Left renal cortex interstitium (tissue), 4 donors: ENCODE data around the gene LRP1. TPM values are rescaled to one million over a fixed set of nuclear protein-coding genes. Genes with fewer than 3 reads are reported as not detected.
A peak's percentile ranks its signal among the peaks of the same experiment; 100 is the strongest.

Source experiments
- DNase-seq, 4 donors: peaks; one replicate each; pipeline ENCODE4 v3.0.0-alpha.2; 2013; ENCODE audit warnings: low read depth in 4 of 4, low spot score in 2 of 4, missing footprints in 1 of 4
- polyA plus RNA-seq, 4 donors: library from polyadenylated mRNA; unstranded; fragments of 120-200 nt; gene quantifications; one replicate each; pipeline ENCODE4 v1.2.1, GENCODE V29; 2013; ENCODE audit not compliant: insufficient read length in 4 of 4

Gene LRP1
- polyA plus RNA-seq, 4 donors: 60.8 to 93.7 (median 83.9) TPM

DNA sequence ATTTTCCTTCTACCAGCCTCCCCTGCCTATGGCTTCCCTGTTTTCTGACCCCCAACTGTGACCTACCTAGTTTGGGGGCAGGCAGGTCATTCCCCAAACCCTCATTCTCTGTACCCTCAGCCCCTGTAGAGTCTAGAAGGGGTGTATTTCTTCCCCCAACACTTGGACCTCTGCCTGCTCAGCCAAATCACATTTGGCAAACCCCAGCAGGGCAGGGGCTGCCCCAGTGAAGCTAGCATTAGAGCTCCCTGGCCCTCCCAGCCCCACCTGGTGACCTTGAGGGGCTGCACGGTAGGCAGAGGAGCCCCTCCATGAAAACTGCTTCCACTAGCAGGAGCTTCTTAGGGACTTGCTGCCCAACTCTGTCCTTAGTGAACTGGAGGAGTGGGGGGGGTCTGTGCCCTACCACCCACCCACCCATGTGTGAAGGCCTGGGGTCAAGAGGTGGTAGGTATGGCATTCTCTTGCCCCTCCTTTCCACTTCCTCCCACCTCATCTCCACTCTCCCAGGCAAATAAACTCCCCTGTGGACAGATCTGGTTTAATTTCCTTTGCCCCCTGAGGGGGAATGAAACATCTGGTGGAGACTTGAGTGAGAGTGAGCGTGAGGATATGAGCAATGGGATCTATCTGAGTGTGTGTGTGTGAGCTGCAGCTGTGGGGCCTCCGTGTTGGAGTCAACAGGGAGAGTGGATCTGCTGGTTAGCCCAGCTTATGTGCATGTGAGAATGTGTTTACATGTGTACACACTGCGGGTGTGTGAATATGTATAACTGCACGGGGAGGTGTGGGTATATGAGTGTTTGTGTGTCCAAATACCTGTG, 90.0 kb downstream of the LRP1 start:
- no peak for DNase-seq

DNA sequence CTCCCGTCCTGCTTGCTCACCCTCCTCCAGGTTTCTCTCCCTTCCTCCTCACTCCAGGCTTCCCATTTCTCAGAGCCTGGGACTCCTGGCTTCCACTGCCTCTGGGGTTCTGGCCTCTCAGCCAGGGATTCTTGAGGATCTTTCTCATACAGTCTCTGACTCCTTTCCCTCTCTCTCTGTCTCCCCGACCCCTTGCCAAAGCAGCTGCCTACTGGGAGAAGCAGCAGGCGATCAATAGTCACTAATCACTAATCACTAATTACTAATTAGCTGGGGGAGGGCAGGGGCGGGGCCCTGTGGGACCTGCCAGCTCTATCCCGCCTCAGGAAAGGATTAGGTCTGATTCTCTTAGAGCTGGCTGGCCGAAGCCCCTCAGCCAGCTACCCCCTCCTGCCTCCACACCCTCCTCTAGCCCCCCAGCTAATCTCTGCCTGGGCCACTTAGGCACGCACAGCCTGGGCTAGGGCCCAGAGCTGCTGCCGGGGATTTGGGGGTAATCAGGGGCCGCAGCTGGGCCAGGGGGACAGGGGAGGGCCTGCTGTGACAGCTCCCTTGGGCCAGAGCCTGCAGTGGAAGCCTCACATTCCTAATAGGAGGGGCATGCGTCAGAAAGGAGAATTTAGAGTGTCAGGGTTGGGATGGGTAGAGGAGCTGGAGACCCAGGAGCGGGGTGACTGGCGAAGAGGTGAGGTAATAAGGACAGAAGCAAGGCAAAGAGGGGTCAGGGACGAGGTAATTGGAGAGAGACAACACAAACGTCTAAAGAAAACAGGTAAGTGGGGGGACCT, 91.1 kb downstream of the LRP1 start:
- DNase-seq: no peak

DNA sequence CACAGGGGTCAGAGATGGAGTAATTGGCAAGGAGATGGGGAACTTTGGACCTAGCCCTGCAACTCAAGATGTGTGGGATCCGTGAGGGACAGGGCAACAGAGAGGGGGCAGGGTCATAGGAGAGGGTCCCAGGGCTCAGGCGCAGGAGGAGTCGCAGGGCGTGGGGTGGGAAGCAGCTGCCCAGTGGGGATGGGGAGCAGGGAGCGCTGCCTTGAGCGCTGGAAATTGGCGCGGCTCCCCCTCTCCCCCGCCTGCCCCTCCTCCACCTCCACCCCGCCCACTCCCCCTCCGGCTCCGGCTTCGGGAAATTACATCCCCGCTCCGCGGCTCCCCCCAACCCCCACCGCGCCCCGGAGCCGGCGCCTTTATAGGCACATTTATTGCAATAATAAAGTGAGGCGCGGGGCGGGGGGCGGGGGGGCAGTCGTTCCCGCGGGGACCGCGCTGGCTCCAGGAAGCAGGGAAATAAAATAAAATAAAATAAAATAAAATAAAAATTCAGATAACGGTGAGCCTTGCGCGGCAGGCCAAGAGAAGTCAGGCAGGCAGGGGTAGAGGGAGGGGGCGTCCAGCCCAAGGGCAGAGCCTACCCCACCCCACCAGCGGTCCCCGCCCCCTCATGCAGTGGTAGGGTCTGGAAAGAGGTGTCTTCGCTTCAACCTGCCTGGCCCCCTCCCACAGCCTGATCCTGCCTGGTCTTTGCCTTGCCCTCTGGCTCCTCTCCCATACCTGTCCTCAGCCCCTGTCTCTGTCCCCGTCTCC, 91.9 kb downstream of the LRP1 start:
- DNase-seq: no peak

DNA sequence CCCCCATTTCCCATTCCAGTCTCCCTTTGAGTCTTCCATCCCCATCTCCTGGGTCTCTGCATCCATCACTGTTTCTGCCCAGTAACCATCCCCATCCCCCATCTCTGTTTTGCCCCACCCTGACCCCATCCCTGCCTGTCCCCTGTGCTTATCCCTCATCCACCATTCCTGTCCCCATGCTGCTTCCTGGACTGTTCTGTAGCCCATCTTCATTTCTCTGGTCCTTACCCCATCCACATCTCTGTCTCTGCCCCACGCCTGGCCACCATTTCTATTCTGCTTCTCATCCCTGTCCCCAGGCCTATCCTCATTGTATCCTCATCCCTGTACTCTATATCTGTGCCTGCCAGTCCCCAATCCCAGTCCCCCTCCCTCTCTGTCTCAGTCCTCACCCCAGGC, 92.5 kb downstream of the LRP1 start:
- DNase-seq: no peak

DNA sequence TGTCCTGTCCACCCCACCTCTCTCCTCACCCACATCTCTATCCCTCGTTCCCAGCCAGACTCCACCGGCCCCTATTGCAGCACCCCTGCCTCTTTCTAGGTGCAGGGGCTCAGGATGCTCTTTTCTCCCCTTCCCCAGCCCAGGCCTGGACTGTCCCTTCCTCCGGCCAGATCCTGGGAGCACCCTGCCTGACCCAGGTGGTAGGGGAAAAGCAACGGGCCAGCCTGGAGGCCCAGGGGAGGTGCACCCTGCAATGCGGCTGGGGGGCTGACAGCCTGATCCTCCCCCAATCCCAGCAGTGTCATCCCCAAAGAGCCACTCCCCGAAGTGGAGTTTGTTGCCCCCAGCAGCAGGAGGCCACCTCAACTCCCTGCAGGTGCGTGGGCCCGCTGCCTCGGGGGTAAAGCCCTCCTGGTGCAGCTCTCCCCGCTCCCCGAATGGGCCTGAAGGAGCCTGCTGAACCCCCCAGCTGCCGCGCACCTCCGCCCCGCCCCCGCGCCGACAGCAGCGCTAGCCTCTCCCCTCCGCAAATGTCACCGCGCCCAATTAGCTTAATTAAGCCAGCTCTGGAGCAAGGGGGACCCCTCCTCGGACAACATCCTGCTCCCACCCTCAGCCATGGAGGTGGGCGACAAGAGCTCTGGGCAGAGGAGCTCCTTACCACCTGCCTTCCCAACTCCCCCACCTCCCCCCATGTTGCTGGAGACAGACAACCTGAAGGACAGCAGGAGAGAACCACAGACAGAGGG, 93.1 kb downstream of the LRP1 start:
- DNase-seq: no peak

DNA sequence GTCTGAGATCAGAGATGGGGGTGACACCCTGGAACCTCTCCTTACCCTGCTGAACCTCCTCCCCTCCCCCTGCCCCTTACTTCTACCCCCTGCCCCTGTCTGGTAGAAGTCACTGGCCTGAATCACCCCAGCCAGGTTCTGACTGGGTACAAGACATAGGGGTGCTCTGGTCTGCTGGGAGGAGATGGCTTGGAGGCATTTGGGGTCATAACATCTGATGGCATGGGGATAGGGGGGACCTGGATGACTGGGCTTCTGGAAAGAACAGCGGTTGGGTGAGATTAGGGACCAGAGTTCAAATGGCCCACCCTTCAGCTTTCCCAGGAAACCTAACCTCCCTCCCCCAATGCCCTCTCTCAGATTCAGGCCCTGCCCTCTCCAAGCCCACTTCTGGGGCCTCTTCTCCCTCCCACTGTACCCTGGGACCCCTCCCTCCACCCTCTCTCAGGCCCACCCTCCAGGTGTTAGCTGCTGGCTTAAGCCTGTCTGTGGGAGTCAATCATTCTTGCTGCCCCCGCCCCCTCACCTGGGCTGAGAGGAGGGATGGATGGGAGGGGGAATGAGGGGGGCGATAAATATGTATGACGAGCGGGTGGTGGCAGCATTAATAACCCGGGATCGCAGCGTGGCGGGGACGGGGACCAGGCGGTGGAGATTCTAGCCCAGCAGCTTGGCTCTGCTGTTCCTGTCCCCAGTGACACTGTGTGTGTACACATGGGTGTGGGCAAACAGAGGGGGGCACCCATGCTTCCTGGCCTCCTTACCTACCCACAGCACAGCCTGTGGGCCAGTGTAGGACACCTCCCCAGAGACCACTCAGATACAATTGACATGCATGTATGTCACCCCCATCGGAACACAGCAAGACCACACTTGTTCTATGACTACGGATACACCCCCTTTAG, 94.3 kb downstream of the LRP1 start:
- no peak for DNase-seq

DNA sequence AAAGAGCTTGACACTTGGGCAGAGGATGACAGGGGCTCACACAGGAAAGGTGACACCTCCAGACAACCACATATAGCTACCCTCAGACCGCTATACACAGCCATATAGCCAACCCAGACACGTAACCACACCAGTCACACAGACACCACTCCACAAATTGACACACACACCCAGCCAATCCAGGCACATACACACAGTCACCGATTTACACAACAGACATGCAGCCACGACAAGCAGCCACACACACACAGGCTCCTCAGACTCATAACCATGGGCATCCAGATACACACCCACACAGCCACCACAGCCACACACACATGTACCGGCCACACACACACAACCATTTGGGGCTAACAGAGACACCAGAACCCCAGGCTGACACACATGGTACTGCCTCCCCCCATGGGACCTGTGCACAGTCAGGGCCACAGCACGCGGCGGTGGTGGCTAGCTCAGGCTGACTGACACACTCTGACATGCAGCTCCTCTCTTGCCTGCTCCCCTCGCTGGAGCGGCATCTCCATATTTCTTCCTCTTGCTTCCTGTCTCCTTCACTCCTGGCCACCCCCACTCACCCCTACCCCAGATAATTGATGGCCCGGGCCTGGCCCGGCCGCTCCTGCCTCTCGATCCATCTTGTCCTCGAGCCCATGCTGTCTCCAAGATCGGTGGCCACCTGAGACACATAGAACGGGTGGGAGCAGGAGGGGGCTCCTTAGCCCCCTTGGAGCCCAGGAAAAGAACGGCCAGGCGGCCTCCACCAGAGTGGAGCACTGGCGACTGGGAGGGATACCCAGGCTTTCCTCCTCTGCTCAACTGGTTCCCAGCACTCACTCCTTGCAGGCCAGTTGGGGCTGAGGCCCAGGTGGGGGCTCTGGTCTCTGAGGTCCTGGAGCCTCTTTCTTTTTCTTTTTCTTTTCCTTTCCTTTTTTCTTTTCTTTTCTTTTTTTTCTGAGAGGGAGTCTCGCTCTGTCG, 95.2 kb downstream of the LRP1 start:
- no peak for DNase-seq

DNA sequence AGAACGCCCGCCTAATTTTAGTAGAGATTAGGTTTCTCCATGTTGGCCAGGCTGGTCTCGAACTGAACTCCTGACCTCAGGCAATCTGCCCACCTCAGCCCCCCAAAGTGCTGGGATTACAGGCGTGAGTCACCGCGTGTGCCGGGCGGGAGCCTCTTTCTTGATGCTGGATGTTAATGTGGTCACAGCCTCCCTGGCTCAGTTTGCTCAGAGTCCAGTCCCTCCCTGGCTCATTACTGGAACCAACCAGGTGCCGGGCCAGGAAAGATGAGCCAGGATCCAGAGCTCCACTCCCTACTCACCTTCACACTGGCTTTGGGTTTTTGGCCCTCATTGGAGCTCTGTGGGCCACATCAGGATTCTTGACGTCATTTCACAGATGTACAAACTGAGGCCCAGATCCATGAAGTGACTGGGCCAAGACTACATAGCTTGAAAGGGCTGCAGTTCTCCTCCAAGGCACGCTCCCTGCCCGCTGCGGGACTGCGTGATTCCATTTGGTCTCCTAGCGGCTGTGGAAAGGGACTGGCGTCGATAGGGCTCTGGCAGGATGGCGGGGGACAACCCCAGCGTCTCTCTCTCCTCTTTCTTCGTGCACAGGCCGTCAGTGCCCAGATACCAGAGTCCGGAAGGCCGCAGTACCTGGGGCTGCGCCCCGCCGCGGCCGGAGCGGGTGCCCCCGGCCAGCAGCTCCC, 96.1 kb downstream of the LRP1 start:
- DNase-seq: no peak

DNA sequence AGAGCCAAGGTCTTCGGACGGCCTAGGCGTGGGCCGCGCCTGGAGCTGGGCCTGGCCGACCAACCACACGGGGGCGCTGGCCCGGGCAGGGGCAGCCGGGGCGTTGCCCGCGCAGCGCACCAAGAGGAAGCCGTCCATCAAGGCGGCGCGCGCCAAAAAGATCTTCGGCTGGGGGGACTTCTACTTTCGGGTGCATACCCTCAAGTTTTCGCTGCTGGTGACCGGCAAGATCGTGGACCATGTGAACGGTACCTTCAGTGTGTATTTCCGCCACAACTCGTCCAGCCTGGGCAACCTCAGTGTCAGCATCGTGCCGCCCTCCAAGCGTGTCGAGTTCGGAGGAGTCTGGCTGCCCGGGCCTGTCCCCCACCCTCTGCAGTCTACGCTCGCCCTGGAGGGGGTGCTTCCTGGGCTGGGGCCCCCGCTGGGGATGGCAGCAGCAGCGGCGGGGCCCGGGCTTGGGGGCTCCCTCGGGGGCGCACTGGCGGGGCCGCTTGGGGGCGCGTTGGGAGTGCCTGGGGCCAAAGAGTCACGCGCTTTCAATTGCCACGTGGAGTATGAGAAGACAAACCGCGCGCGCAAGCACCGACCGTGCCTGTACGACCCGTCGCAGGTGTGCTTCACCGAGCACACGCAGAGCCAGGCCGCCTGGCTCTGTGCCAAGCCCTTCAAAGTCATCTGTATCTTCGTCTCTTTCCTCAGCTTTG, 96.8 kb downstream of the LRP1 start:
- DNase-seq: no peak

DNA sequence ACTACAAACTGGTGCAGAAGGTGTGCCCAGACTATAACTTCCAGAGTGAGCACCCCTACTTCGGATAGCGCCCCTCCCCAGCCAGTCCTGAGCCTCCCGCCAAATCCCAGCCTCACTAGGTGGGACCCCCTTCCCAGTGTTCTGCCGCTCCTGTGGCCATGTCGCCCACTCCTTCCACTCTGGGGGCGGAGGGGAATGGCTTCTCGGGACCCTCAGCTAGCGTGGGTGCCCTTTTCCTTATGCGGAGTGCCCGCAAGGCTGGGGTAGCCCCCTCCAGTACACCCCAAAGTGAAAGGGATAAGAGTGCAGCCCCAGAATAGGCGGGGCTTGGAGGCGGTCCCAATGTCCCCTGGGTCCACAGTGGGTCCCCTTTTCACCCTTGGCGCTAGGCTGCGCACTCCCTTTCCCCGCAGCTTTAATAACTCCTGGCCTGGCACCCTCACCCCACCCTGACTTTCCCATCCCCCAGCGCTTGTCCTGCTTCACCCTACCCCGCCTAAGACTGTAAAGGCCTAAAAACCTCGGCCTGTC, 97.5 kb downstream of the LRP1 start:
- DNase-seq: no peak

DNA sequence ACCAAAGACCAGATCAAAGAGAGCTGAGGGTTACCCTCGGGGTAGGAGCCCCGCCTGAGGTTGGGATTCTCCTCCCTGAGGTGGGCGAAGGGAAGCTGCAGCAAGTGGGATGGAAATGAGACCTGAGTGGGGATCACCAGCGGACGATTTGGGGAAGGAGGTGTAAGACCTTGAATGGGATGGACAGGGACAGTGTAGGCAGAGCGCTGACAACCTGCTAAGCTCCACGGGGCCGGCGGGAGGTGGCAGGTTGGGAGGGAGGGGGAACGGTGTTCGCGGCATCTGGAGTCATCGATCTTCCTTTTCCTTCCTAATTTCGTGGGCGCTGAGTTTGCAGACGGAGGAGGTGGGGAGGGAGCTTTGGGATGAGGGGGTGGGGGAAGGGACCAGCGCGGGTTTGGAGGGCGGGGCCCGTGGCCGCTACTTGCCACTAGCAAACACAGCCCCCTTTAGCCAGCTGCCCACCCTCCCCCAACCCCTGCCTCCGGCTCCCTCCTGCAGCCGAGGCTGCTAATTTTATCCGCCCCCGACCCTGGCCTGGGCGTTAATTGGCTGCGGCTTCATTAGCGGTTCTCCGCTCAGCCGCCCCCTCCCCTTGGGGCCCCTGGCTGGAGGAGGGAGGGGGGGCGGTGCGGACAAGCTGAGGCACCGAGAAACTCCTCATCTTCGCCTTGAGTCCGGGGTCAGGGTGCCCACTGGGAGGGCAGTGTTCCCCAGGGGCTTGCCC, 98.5 kb downstream of the LRP1 start:
- DNase-seq: no peak

DNA sequence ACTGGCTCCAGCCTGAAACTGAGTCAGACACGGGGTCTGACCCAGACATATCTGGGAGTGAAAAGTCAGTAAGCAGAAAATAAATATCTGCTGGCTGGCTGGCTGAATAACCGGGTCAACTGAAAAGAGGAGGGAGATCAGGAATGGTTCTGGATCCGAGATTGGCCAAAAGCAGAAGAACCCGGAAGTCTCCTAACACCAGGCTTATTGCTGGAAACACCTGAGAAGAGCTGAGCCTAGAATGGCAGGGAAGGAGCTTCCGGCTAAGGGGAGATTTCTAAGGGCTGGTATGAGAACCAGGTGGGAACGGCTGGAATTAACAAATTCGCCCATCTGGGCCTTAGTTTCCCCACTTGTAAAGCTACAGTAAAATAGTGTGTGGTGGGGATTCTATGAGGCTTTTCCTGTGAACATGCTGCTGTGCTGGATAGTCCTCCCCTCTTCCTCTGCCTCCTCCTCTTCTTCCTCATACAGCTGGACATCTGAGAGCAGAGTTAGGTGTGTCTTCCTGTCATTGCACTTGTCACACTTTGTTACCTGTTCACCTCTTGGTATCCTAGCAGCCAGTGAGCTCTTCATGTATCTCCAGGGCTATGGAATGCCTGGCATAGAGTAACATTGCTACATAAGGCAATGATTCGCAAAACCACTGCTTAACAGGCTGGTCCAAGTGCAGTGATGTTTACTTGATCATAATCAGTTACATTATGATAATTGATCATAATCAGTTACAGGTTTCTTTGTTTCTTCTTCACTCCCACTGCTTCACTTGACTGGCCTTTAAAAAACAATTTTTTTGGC, 99.2 kb downstream of the LRP1 start:
- no peak for DNase-seq

DNA sequence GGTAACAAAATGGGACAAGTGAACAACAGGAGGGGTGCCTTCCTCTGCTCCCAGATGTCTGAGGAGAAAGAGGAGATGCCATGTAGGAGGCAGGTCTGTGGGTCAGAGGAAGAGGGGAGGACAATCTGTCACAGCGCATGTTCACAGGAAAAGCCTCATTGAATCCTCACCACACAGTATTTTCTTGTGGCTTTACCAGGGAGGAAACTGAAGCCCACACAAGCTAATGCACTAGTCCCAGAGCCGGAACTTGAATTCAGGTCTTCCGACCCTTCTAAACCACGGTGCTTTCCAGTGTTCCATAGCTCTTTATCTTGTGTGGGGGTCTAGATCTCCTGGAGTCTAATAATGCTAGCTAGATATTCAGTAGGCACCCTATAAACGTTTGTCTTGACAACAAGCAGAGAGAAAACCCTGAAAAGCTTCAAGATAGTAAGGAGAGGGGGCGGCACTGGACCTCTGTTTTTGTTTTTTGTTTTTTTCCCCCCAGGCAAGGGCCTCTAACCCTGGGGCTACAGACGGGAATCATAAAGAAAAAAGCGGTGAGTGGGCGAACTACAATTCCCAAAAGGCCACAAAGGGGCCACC, 100.9 kb downstream of the LRP1 start:
- no peak for DNase-seq

DNA sequence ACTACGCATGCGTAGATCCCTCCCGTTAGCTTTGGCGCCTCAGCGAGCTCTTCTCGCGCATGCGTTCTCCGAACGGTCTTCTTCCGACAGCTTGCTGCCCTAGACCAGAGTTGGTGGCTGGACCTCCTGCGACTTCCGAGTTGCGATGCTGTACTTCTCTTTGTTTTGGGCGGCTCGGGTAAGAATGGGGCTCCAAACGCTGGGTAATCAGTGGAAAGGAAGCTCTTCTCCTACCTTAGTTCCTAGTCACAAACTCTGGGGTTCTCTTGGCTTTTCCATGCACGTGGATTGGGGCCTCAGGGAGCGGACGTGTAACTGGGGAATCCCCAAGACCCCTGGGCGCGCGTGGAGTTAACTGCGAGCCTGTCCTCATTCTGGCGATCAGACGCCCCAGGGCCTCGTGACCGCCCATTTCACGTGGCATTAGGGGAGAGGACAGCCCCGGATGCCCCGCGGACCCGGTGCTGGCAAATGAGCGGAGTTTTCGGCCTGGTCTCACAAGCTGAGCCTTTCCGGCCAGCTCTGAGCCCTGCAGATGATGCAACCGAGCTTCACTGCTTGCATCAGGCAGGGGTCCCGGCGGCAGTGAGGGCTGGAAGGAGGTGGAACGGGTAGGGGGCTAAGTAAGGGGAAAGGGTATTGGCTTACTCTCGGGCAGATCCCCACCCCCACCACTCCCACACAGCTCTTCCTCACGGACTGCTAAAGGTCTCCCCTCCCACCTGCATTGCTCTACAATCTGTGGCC, 101.5 kb downstream of the LRP1 start, which contains the start of gene SHMT2:
TSS of gene SHMT2 (plus strand) at position 78 of the 747 bp plus-strand sequence. CDS start at position 146, 68 bp downstream.
- peak; percentile 79 to 94 (median 85) for DNase-seq
